Measurements from ENCODE around the gene GAS6. TPM values are rescaled to one million over a fixed set of nuclear protein-coding genes. Genes with fewer than 3 reads are reported as not detected.
A peak's percentile ranks its signal among the peaks of the same experiment; 100 is the strongest.

GAS6 gene
- total RNA-seq, 3 donors from 2014 or later = 101 to 168 (median 113) TPM

GRCh38 chr13:113817860-113818691, 45.8 kb downstream of the GAS6 start:
- Histone ChIP-seq H3K4me3 (no peak overlapping the region), H3K4me1 (ENCODE audit: low read depth) (no peaks in the 10 kb centered on the region), H3K9me3 (no peaks in the 10 kb centered on the region), H3K36me3 (ENCODE audit: low read depth) (no peaks in the 10 kb centered on the region)
- TF ChIP-seq CTCF (IDR thresholded peaks at IDR 0.05) = no peak
- ATAC-seq = no peak
- DNase-seq = no peak
- intact Hi-C loops (cut with DNase I, micrococcal nuclease) = loop anchor here in 1 of 2 donors (5.0 to 10.0 kb wide), 2 partner anchors 117 to 409 kb away; no protein-coding TSS in a partner anchor

- TF ChIP-seq CTCF (IDR thresholded peaks at IDR 0.05) = peak; percentile 76
- Histone ChIP-seq H3K9me3 (no peaks in the 10 kb centered on the region), H3K36me3 (ENCODE audit: low read depth) (no peaks in the 10 kb centered on the region), H3K4me3 (no peak overlapping the region), H3K4me1 (ENCODE audit: low read depth) (no peaks in the 10 kb centered on the region)
- intact Hi-C loops (cut with DNase I, micrococcal nuclease) = loop anchor here in 1 of 2 donors (5.0 to 10.0 kb wide), 2 partner anchors 118 to 410 kb away; no protein-coding TSS in a partner anchor
- ATAC-seq (peak; percentile 86), DNase-seq (peak; percentile 90 to 96 (median 94))
These were observed 46.7 kb downstream of the GAS6 start for GRCh38 chr13:113816946-113817859.

- intact Hi-C loops (cut with DNase I, micrococcal nuclease) = loop anchor here in 1 of 2 donors (5.0 to 10.0 kb wide), 2 partner anchors 118 to 411 kb away; no protein-coding TSS in a partner anchor
- no peak overlapping the region for H3K4me3 ChIP-seq
These were observed 47.5 kb downstream of the GAS6 start for GRCh38 chr13:113816254-113816929.

GRCh38 chr13:113815151-113816058, 48.5 kb downstream of the GAS6 start:
- TF ChIP-seq CTCF (IDR thresholded peaks at IDR 0.05) = no peak
- Histone ChIP-seq H3K4me1 (ENCODE audit: low read depth) (no peaks in the 10 kb centered on the region), H3K36me3 (ENCODE audit: low read depth) (no peaks in the 10 kb centered on the region), H3K9me3 (no peaks in the 10 kb centered on the region), H3K4me3 (no peak overlapping the region)
- ATAC-seq = peak; percentile 10
- intact Hi-C loops (cut with DNase I, micrococcal nuclease) = loop anchor here in 1 of 2 donors (5.0 to 10.0 kb wide), 2 partner anchors 119 to 412 kb away; no protein-coding TSS in a partner anchor
- DNase-seq = no peak

More at GRCh38 chr13:113816254-113816929, 47.5 kb downstream of the GAS6 start:
- Histone ChIP-seq H3K36me3 (ENCODE audit: low read depth) (no peaks in the 10 kb centered on the region), H3K4me1 (ENCODE audit: low read depth) (no peaks in the 10 kb centered on the region), H3K9me3 (no peaks in the 10 kb centered on the region)
- no peak for DNase-seq
- TF ChIP-seq CTCF (IDR thresholded peaks at IDR 0.05) = no peak
- no peak for ATAC-seq
